ENCODE results near the gene QSOX1.
"Not testable (repeated sequence)": the region's sequence is repeated elsewhere in the genome, so short reads cannot be mapped to it uniquely, and the experiment has no call there.

Gene QSOX1

GRCh38 chr1:180154325-180155181, at the start of gene QSOX1:
Gene QSOX1 (plus strand): TSS chr1:180154869. CDS start chr1:180154908, 39 bp downstream.
- in situ Hi-C loops (cut with MboI; ENCODE audit: low sequenced_read_pairs): no loop called here

GRCh38 chr1:180112091-180112490, 42.6 kb upstream of the QSOX1 start:
- in situ Hi-C loops (cut with MboI; ENCODE audit: low sequenced_read_pairs): no loop called here

- in situ Hi-C loops (cut with MboI; ENCODE audit: low sequenced_read_pairs): no loop called here
These were observed 41.6 kb upstream of the QSOX1 start for GRCh38 chr1:180112984-180113647.

- in situ Hi-C loops (cut with MboI; ENCODE audit: low sequenced_read_pairs): no loop called here
These were observed 40.2 kb upstream of the QSOX1 start for GRCh38 chr1:180114396-180114945.

- in situ Hi-C loops (cut with MboI; ENCODE audit: low sequenced_read_pairs): no loop called here
These were observed 37.5 kb upstream of the QSOX1 start for GRCh38 chr1:180116964-180117763.

GRCh38 chr1:180117764-180118116, 36.9 kb upstream of the QSOX1 start:
- in situ Hi-C loops (cut with MboI; ENCODE audit: low sequenced_read_pairs): no loop called here

GRCh38 chr1:180119837-180120236, 34.8 kb upstream of the QSOX1 start:
- in situ Hi-C loops (cut with MboI; ENCODE audit: low sequenced_read_pairs): no loop called here

- in situ Hi-C loops (cut with MboI; ENCODE audit: low sequenced_read_pairs): no loop called here
These were observed 31.2 kb upstream of the QSOX1 start for GRCh38 chr1:180123463-180123936.

GRCh38 chr1:180130651-180131050, 24.0 kb upstream of the QSOX1 start:
- in situ Hi-C loops (cut with MboI; ENCODE audit: low sequenced_read_pairs): no loop called here

GRCh38 chr1:180131510-180131909, 23.2 kb upstream of the QSOX1 start:
- in situ Hi-C loops (cut with MboI; ENCODE audit: low sequenced_read_pairs): no loop called here

GRCh38 chr1:180133193-180133592, 21.5 kb upstream of the QSOX1 start:
- in situ Hi-C loops (cut with MboI; ENCODE audit: low sequenced_read_pairs): no loop called here

- in situ Hi-C loops (cut with MboI; ENCODE audit: low sequenced_read_pairs): not testable (repeated sequence)
These were observed 21.0 kb upstream of the QSOX1 start for GRCh38 chr1:180133688-180134087.

GRCh38 chr1:180135535-180135934, 19.1 kb upstream of the QSOX1 start:
- in situ Hi-C loops (cut with MboI; ENCODE audit: low sequenced_read_pairs): no loop called here

GRCh38 chr1:180136331-180136967, 18.2 kb upstream of the QSOX1 start:
- in situ Hi-C loops (cut with MboI; ENCODE audit: low sequenced_read_pairs): no loop called here

- in situ Hi-C loops (cut with MboI; ENCODE audit: low sequenced_read_pairs): no loop called here
These were observed 17.7 kb upstream of the QSOX1 start for GRCh38 chr1:180136968-180137356.

- in situ Hi-C loops (cut with MboI; ENCODE audit: low sequenced_read_pairs): no loop called here
These were observed 16.9 kb upstream of the QSOX1 start for GRCh38 chr1:180137776-180138175.

- in situ Hi-C loops (cut with MboI; ENCODE audit: low sequenced_read_pairs): no loop called here
These were observed 13.2 kb upstream of the QSOX1 start for GRCh38 chr1:180141381-180141934.

- in situ Hi-C loops (cut with MboI; ENCODE audit: low sequenced_read_pairs): no loop called here
These were observed 11.3 kb upstream of the QSOX1 start for GRCh38 chr1:180143359-180143758.

GRCh38 chr1:180144659-180145357, 9.9 kb upstream of the QSOX1 start:
- in situ Hi-C loops (cut with MboI; ENCODE audit: low sequenced_read_pairs): no loop called here

- in situ Hi-C loops (cut with MboI; ENCODE audit: low sequenced_read_pairs): no loop called here
These were observed 9.2 kb upstream of the QSOX1 start for GRCh38 chr1:180145446-180145845.
